GM21390 (cell line): ENCODE measurements around the gene PDE6A.
"Not testable (repeated sequence)": the region's sequence is repeated elsewhere in the genome, so short reads cannot be mapped to it uniquely, and the experiment has no call there.

Source experiments
- ATAC-seq: cut with Tn5 transposase; IDR thresholded peaks from one replicate; pipeline ENCODE4 v1.9.1; 2021; ENCODE audit not compliant: unreplicated experiment

PDE6A gene

GRCh38 chr5:149953436-149954121 is 9.0 kb upstream of the PDE6A start:
- ATAC-seq = no peak

- no peak for ATAC-seq
Measured at GRCh38 chr5:149951138-149951749, 6.7 kb upstream of the PDE6A start.

GRCh38 chr5:149948993-149949392 is 4.4 kb upstream of the PDE6A start:
- no peak for ATAC-seq

- ATAC-seq = no peak
Measured at GRCh38 chr5:149946118-149946517, 1.5 kb upstream of the PDE6A start.

GRCh38 chr5:149943177-149943949 is 1.2 kb downstream of the PDE6A start:
- ATAC-seq = not testable (repeated sequence)

- ATAC-seq = not testable (repeated sequence)
Measured at GRCh38 chr5:149942741-149943169, 1.8 kb downstream of the PDE6A start.

GRCh38 chr5:149942199-149942598 is 2.4 kb downstream of the PDE6A start:
- no peak for ATAC-seq

GRCh38 chr5:149941795-149942194 is 2.8 kb downstream of the PDE6A start:
- no peak for ATAC-seq

GRCh38 chr5:149940941-149941644 is 3.5 kb downstream of the PDE6A start:
- ATAC-seq = no peak

GRCh38 chr5:149940077-149940574 is 4.5 kb downstream of the PDE6A start:
- ATAC-seq = peak; percentile 88

- ATAC-seq = no peak
Measured at GRCh38 chr5:149939546-149939945, 5.0 kb downstream of the PDE6A start.

- ATAC-seq = no peak
Measured at GRCh38 chr5:149938791-149939358, 5.7 kb downstream of the PDE6A start.

GRCh38 chr5:149938279-149938678 is 6.3 kb downstream of the PDE6A start:
- no peak for ATAC-seq

- no peak for ATAC-seq
Measured at GRCh38 chr5:149937610-149938009, 7.0 kb downstream of the PDE6A start.

- no peak for ATAC-seq
Measured at GRCh38 chr5:149936700-149937091, 7.9 kb downstream of the PDE6A start.

- ATAC-seq = no peak
Measured at GRCh38 chr5:149936044-149936699, 8.4 kb downstream of the PDE6A start.

GRCh38 chr5:149935431-149935901 is 9.1 kb downstream of the PDE6A start:
- ATAC-seq = no peak

GRCh38 chr5:149932445-149933350 is 11.9 kb downstream of the PDE6A start:
- ATAC-seq = no peak

GRCh38 chr5:149931992-149932436 is 12.6 kb downstream of the PDE6A start:
- ATAC-seq = no peak
